GM19467 (cell line): ENCODE data around the gene REG1B.
"Not testable (repeated sequence)": the region's sequence is repeated elsewhere in the genome, so short reads cannot be mapped to it uniquely, and the experiment has no call there.

Experiments
- ATAC-seq: cut with Tn5 transposase; IDR thresholded peaks from one replicate; pipeline ENCODE4 v1.9.1; 2021; ENCODE audit warnings: mild to moderate bottlenecking, moderate library complexity; ENCODE audit not compliant: unreplicated experiment

The REG1B gene

DNA sequence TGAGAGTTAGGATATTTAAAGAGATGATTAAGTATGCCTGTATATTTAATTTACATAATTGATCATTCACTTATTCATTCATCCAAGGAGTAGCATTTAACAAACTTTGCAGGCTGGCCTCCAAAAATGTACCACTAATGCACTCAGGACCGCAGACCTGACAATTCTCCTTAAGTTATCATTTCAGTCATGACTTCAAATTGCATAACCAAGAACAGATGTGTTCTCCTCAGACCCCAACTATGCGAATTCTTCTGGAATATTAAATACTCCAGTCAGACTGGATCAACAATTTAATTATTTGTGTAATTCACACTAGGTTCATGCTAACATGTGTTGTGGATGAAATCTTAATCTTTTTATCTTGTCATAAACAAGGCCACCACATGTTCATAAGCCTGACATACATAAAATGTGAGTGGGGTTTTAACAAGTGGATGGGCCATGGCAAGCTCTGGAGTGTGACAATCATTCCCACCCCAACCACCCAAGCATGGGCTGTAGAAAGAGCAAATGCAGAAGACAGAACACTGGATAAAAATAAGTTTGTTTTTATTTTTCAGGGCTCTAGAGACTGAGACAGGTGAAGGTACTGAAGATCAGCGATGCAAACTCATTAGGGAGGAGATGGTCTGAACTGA, 3.2 kb downstream of the REG1B start:
- no peak for ATAC-seq

DNA sequence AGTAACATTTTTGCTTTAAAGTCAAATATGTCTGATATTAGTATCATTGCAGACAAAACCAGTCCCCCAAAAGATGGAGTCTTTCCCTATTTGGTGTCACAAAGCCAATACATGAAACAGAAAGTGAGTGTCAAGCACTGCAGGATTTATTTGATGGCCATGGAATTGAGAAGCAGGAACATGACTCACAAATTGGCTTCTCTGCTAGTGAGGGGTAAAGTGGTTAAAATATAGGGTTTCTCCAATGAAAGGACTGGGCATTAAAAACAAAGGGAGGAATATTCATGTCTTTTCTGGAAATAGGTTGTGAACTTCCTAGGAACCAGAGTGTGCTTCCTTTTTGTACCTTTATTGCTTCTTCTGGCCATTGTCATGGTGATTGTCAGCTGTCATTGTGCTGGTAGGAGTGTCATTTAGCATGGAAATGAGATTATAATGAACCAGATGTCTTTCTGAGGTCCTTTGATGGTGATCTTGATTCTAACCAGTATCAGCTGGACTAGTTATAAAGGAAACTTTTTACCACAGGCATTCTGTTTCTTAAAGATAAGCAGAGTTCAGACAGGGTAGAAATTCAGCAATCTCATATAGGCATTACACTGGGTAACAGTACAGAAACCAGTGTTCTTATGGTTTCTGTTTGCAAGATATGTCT, 4.1 kb downstream of the REG1B start:
- no peak for ATAC-seq

DNA sequence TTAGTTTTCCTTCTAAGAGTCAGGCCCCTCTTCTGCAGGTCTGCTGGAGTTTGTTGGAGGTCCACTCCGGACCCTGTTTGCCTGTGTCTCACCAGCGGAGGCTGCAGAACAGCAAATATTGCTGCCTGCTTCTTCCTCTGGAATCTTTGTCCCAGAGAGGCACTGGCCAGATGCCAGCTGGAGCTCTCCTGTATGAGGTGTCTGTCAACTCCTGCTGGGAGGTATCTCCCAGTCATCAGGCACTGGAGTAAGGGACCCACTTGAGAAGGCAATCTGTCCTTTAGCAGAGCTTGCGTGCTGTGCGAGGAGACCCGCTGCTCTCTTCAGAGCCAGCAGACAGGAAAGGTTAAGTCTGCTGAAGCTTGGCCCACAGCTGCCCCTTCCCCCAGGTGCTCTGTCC, 4.8 kb downstream of the REG1B start:
- ATAC-seq: no peak

DNA sequence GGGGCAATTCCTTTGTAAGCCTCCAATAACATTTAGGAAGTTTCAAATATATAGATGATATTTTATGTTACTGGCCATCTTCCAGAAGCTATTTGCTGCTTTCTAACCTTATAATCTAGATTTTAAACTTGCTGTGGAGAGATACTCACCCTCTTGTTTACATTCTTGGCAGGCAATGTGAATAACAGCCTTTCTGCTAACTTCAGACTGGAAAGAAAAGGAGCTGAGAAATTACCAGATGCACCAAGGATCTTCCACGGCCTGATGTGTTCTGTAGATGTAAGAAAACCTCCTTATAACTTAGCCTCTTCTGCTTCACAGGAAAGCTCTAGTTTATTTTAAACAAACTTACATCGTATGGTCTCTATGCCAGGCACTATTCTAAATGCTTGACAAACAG, 16.7 kb downstream of the REG1B start:
- ATAC-seq: no peak

DNA sequence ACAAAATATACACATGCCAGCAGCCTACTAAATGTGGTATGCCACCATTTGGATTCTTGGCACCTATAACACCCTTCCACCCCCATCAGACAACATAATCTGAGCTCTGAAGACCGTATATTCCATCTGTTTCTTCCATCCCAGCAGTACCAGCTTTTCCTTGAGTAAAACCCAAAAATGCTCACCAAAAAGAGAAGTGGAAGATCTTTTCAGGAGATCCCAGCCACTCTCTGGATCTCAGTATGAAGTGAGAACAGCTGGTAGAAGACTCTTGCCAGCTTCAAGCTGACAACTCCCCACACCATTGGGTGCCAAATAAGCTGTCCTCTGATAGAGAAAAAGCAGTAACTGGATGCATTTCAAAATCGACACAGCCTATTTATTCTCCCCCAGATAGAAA, 22.6 kb downstream of the REG1B start:
- no peak for ATAC-seq

DNA sequence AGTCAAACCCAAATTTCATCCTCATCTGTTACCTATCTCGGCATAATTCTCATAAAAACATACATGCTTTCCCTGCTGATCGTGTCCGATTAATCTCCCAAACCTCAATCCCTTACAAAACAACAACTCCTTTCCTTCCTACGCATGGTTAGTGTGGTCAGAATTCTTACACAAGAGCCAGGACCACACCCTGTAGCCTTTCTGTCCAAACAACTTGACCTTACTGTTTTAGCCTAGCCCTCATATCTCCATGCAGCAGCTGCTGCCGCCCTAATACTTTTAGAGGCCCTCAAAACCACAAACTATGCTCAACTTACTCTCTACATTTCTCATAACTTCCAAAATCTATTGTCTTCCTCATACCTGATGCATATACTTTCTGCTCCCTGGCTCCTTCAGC, 33.0 kb downstream of the REG1B start:
- not testable (repeated sequence) for ATAC-seq

DNA sequence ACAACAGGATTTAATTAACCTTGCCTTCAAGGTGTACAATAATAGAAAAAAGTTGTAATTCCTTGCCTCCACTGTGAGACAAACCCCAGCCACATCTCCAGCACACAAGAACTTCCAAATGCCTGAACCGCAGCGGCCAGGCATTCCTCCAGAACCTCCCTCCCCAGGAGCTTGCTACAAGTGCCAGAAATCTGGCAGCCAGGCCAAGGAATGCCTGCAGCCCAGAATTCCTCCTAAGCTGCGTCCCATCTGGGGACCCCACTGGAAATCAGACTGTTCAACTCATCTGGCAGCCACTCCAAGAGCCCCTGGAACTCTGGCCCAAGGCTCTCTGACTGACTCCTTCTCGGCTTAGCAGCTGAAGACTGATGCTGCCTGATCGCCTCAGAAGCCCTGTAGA, 34.3 kb downstream of the REG1B start:
- ATAC-seq: not testable (repeated sequence)

DNA sequence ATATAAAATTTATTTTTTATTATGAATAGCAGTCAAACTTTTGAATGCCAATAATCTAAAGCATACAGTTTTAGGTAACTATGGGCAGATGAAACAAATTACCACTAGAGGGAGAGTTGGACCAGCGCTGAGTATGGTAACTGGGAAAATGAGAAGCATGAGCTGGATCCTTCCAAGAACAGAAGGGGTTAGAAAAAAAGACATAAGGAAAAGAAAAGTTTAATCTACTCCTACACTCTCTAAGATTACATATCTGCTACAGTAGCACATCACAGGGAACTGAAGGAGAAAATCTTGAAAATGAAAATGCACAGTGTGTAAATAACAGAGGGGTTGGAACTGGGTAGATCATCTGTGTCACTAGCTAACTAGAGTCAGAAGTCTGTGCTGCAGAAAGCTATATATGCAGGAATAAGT, 46.8 kb downstream of the REG1B start:
- no peak for ATAC-seq

DNA sequence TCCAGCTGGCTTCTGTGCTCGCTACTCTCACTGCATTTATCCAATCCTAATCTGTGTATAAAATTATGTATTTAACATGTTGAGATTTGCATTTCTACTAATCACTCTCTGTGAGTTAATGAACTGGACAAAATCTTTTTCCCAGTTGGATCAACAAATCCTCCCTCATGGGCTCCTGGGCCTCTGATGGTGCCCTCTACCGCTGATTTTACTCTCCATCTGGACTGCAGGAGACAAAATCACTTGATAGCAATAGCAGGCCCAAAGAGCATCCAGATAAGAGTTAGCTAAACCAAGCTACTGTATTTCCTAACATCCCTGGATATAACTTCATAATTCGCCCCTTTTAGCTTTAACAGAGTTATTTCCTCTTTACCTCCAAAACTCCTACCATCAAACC, 47.8 kb downstream of the REG1B start:
- no peak for ATAC-seq
